SK-N-SH (cell line): ENCODE measurements around the gene ALDH4A1. TPM values are rescaled to one million over a fixed set of nuclear protein-coding genes. Genes with fewer than 3 reads are reported as not detected.

Experiments used
- CTCF ChIA-PET: fragments of 300-600, 350-600 bp; formaldehyde crosslinking; extraction: SDS; loops from one replicate; lab custom pipeline; 2021; lab: Yijun Ruan, JAX
- POLR2A ChIA-PET: fragments of 350-600 bp; sonication (Branson Sonifier 250); formaldehyde crosslinking; extraction: SDS; loops from one replicate; lab custom pipeline; 2020; ENCODE audit warnings: antibody characterized with exemption, inconsistent platforms; lab: Yijun Ruan, JAX
- DNase-seq: peaks from one replicate; pipeline ENCODE4 v3.0.0; 2012
- H2AFZ ChIP-seq: fragments of 200-600 bp; sonication (generic); 2 replicates; pipeline ENCODE4 v1.8.1; 2016; ENCODE audit warnings: antibody characterized with exemption, mild to moderate bottlenecking, low read depth
- H3F3A ChIP-seq: fragments of 200-600 bp; sonication (generic); replicated peaks from 2 replicates; pipeline ENCODE3; 2016; ENCODE audit warnings: antibody characterized with exemption, mild to moderate bottlenecking; ENCODE audit not compliant: insufficient read depth
- H3K27ac ChIP-seq, 2 experiments: fragments of 200-500 bp in 1 of 2; fragments of 200-600 bp in 1 of 2; sonication (Bioruptor generic) in 1 of 2; sonication (generic), shearing (Covaris generic) in 1 of 2; 2 replicates each; pipeline versions ENCODE4 v1.5.1 to v1.6.1; 2014 to 2016; ENCODE audit warnings: low read depth in 2 of 2, inconsistent platforms in 1 of 2, low read length in 1 of 2, mild to moderate bottlenecking in 1 of 2, mixed read lengths in 1 of 2
- H3K27me3 ChIP-seq: fragments of 200-600 bp; sonication (generic), shearing (Covaris generic); 2 replicates; pipeline ENCODE4 v1.6.1; 2016; ENCODE audit warnings: mixed run types; ENCODE audit not compliant: insufficient read depth
- H3K36me3 ChIP-seq, 2 experiments: fragments of 200-500 bp in 1 of 2; fragments of 200-600 bp in 1 of 2; sonication (Bioruptor generic) in 1 of 2; sonication (generic) in 1 of 2; replicated peaks in 1 of 2; 2 replicates each; pipeline versions ENCODE3 to v1.5.1; 2014 to 2016; ENCODE audit warnings: low read length in 1 of 2, mild to moderate bottlenecking in 1 of 2; ENCODE audit not compliant: insufficient read depth in 2 of 2, control insufficient read depth in 1 of 2
- H3K4me1 ChIP-seq, 2 experiments: fragments of 200-500 bp in 1 of 2; fragments of 200-600 bp in 1 of 2; sonication (Bioruptor generic) in 1 of 2; sonication (generic), shearing (Covaris generic) in 1 of 2; 2 replicates each; pipeline versions ENCODE4 v1.5.1 to v1.6.1; 2014 to 2016; ENCODE audit warnings: low read depth in 1 of 2, low read length in 1 of 2, mixed run types in 1 of 2; ENCODE audit not compliant: insufficient read depth in 2 of 2, control insufficient read depth in 1 of 2
- H3K4me2 ChIP-seq: fragments of 200-600 bp; sonication (generic), shearing (Covaris generic); 2 replicates; pipeline ENCODE4 v1.6.1; 2017; ENCODE audit warnings: mixed run types
- H3K4me3 ChIP-seq, 2 experiments: fragments of 200-500 bp in 1 of 2; fragments of 200-600 bp in 1 of 2; sonication (Bioruptor generic) in 1 of 2; sonication (generic), shearing (Covaris generic) in 1 of 2; 2 replicates each; pipeline versions ENCODE4 v1.5.1 to v1.8.1; 2014 to 2016; ENCODE audit warnings: low read depth in 2 of 2, inconsistent platforms in 1 of 2, low read length in 1 of 2, mild to moderate bottlenecking in 1 of 2, mixed read lengths in 1 of 2, moderate library complexity in 1 of 2
- H3K79me2 ChIP-seq: fragments of 200-600 bp; sonication (generic); 2 replicates; pipeline ENCODE4 v1.8.1; 2017; ENCODE audit warnings: mild to moderate bottlenecking; ENCODE audit not compliant: insufficient read depth
- H3K9ac ChIP-seq: fragments of 200-600 bp; sonication (generic); 2 replicates; pipeline ENCODE4 v1.6.1; 2017; ENCODE audit warnings: mixed run types
- H3K9me2 ChIP-seq: fragments of 200-600 bp; sonication (generic); 2 replicates; pipeline ENCODE4 v1.6.1; 2017; ENCODE audit warnings: mixed run types
- H3K9me3 ChIP-seq: fragments of 200-600 bp; sonication (generic); 2 replicates; pipeline ENCODE4 v1.6.1; 2017; ENCODE audit warnings: mixed run types, mild to moderate bottlenecking, moderate library complexity
- H4K20me1 ChIP-seq: fragments of 200-600 bp; sonication (generic); 2 replicates; pipeline ENCODE4 v1.6.1; 2017; ENCODE audit warnings: mild to moderate bottlenecking, mixed run types; ENCODE audit not compliant: insufficient read depth
- GABPA ChIP-seq: IDR thresholded peaks from 2 replicates; pipeline ENCODE4 v1.4.0; 2012; ENCODE audit warnings: low read depth, mild to moderate bottlenecking
- MEF2A ChIP-seq: IDR thresholded peaks from 2 replicates; pipeline ENCODE4 v1.4.0; 2012; ENCODE audit warnings: low read depth, borderline replicate concordance
- NRF1 ChIP-seq: IDR thresholded peaks from 2 replicates; pipeline ENCODE4 v1.6.1; 2012; ENCODE audit warnings: low read depth, mild to moderate bottlenecking, low read length
- RFX5 ChIP-seq: IDR thresholded peaks from 2 replicates; pipeline ENCODE4 v1.6.1; 2012; ENCODE audit warnings: mild to moderate bottlenecking, improper control_type of control experiment, low read length
- SIN3A ChIP-seq: IDR thresholded peaks from 2 replicates; pipeline ENCODE4 v1.6.1; 2012; ENCODE audit warnings: low read depth, mild to moderate bottlenecking, low read length, moderate library complexity, borderline replicate concordance
- TCF12 ChIP-seq: IDR thresholded peaks from 2 replicates; pipeline ENCODE4 v1.4.0; 2012
- TEAD4 ChIP-seq: IDR thresholded peaks from 2 replicates; pipeline ENCODE4 v1.4.0; 2012; ENCODE audit warnings: mild to moderate bottlenecking, borderline replicate concordance; ENCODE audit not compliant: insufficient read depth
- WGBS: methylation state at CpG from one replicate; pipeline ENCODE4 v1.1.6; 2017; ENCODE audit warnings: low lambda C conversion rate; 5-methylcytosine and 5-hydroxymethylcytosine counted together
- polyA plus RNA-seq, 3 experiments: library from polyadenylated mRNA; depleted of rRNA; stranded (reverse); fragments of >200 nt; gene quantifications; 2 replicates each; pipeline ENCODE4 v1.2.3, GENCODE V29; 2012
- TF ChIP-seq, protein P1 (sequence below): fragments of 150-350 bp; IDR thresholded peaks from 2 replicates; pipeline ENCODE4 v1.6.1; 2016; ENCODE audit warnings: mild to moderate bottlenecking, low read depth, low read length
- TF ChIP-seq, protein P2 (sequence below): IDR thresholded peaks from 2 replicates; pipeline ENCODE4 v1.4.0; 2012; ENCODE audit warnings: low read depth
- TF ChIP-seq, protein P3 (sequence below): IDR thresholded peaks from 2 replicates; pipeline ENCODE4; 2012
- TF ChIP-seq, protein P4 (sequence below): fragments of 200-600 bp; sonication (generic); IDR thresholded peaks from 2 replicates; pipeline ENCODE4 v1.6.1; 2017; ENCODE audit warnings: antibody characterized with exemption, mild to moderate bottlenecking, moderate library complexity
- TF ChIP-seq, protein P5 (sequence below): IDR thresholded peaks from 2 replicates; pipeline ENCODE4 v1.6.1; 2012; ENCODE audit warnings: mild to moderate bottlenecking, low read depth, low read length, moderate library complexity

Gene ALDH4A1
- polyA plus RNA-seq, 1 of the 3 experiments (the other 2 are of a cell fraction), result 18.5 TPM

DNA sequence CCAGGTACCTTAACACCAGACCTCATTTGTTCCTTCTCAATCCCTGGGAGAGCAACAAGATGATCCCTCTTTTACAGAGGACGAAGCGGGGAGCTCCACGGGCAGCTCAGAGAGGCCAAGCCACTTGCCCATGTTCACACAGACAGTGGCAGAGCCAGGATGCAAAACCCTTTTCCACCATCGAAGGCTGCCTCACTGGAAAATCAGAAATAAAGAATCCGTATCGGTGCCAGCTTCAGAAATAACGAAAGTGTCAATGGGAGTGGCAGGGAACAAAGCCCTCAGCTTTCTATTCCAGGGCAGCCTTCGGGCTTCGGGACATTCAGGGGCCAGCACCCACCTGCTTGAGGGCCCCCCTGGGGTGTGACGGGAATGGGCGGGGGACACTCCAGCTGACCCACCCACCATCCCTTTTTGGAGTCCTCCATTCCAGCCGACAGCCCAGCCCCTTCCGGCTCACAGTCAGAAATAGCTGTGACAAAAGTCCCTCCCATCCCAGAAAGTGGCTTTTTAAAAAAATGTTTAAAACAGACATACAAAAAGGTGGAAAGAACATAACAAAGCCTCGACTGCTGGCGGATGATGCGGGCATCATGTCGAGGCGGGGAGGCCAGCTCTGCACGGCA, 48.2 kb upstream of the ALDH4A1 start (continued):
- TF ChIP-seq, protein P1, sequence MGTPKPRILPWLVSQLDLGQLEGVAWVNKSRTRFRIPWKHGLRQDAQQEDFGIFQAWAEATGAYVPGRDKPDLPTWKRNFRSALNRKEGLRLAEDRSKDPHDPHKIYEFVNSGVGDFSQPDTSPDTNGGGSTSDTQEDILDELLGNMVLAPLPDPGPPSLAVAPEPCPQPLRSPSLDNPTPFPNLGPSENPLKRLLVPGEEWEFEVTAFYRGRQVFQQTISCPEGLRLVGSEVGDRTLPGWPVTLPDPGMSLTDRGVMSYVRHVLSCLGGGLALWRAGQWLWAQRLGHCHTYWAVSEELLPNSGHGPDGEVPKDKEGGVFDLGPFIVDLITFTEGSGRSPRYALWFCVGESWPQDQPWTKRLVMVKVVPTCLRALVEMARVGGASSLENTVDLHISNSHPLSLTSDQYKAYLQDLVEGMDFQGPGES, result no peak
- TF ChIP-seq GABPA, result no peak
- TF ChIP-seq MEF2A, result no peak
- TF ChIP-seq NRF1, result no peak
- TF ChIP-seq, protein P2, sequence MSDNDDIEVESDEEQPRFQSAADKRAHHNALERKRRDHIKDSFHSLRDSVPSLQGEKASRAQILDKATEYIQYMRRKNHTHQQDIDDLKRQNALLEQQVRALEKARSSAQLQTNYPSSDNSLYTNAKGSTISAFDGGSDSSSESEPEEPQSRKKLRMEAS, result no peak

DNA sequence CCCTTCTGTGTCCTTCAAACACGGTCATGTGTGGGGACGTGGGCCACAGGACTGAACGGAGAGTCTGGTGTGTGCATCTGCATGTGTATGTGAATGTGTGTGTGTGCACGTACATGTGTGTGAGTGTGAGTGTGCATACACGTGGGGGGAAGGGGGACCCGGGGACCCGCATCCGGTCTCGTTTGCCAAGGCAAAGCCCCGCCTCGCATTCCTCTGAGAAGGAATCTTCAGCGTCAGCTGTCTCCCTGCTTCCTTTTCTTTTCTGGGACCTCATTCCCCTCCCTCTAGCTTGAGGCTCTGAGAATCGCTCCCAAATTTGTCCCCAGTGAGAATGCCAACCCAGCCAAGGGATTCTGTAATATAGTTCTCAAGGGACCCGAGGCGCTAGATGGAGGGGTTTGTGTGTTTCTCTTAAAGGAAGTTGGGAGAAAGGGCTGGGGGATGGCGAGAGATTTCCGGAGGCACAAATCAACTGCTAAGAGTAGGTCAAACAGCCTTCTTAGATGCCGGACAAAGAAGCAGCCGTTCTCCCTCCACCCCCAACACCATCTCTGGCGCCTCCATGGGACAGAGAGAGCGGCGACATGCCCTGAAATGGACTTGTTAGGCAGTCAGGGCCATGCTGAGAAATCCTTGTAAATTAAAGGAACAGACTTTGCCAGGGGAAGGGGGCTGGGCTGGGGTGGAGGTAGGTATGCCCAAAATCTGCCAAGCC, 47.5 kb upstream of the ALDH4A1 start:
- 77% methylated on average over 20 of the region's 22 CpGs for WGBS
- no peaks in the 10 kb centered on the region for H3K9me2 ChIP-seq
- no peak overlapping the region for H3K27ac ChIP-seq
- H3K27me3 ChIP-seq, result no peaks in the 10 kb centered on the region
- H3K9ac ChIP-seq, result no peak overlapping the region
- H3K79me2 ChIP-seq, result peaks cover 98% of the 10 kb centered on the region
- H3K4me3 ChIP-seq, result no peak overlapping the region
- CTCF ChIA-PET, result interaction anchor here (0.7 to 1.3 kb wide), 5 partner anchors 26 to 47 kb away, joined by 3 to 4 read pairs (median 3); partner anchors contain the start of gene ALDH4A1
- peaks cover 0 to 9% of the 10 kb centered on the region in 2 experiments for H3K36me3 ChIP-seq
- H2AFZ ChIP-seq, result no peak overlapping the region
- peaks cover 14% of the 10 kb centered on the region for H4K20me1 ChIP-seq
- no peak for DNase-seq
- no peaks in the 10 kb centered on the region for H3K9me3 ChIP-seq
- no peak overlapping the region for H3K4me2 ChIP-seq
- H3K4me1 ChIP-seq, result peaks cover 12 to 47% of the 10 kb centered on the region in 2 experiments; a peak in 3 of 4 replicates
- H3F3A ChIP-seq, result peaks cover 4% of the 10 kb centered on the region
- TF ChIP-seq, protein P3, sequence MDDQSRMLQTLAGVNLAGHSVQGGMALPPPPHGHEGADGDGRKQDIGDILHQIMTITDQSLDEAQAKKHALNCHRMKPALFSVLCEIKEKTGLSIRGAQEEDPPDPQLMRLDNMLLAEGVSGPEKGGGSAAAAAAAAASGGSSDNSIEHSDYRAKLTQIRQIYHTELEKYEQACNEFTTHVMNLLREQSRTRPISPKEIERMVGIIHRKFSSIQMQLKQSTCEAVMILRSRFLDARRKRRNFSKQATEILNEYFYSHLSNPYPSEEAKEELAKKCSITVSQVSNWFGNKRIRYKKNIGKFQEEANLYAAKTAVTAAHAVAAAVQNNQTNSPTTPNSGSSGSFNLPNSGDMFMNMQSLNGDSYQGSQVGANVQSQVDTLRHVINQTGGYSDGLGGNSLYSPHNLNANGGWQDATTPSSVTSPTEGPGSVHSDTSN, result no peak
- TF ChIP-seq, protein P4, sequence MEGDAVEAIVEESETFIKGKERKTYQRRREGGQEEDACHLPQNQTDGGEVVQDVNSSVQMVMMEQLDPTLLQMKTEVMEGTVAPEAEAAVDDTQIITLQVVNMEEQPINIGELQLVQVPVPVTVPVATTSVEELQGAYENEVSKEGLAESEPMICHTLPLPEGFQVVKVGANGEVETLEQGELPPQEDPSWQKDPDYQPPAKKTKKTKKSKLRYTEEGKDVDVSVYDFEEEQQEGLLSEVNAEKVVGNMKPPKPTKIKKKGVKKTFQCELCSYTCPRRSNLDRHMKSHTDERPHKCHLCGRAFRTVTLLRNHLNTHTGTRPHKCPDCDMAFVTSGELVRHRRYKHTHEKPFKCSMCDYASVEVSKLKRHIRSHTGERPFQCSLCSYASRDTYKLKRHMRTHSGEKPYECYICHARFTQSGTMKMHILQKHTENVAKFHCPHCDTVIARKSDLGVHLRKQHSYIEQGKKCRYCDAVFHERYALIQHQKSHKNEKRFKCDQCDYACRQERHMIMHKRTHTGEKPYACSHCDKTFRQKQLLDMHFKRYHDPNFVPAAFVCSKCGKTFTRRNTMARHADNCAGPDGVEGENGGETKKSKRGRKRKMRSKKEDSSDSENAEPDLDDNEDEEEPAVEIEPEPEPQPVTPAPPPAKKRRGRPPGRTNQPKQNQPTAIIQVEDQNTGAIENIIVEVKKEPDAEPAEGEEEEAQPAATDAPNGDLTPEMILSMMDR, result no peak
- no peak for TF ChIP-seq TEAD4
- TF ChIP-seq TCF12, result no peak
- no peak for TF ChIP-seq SIN3A
- TF ChIP-seq, protein P5, sequence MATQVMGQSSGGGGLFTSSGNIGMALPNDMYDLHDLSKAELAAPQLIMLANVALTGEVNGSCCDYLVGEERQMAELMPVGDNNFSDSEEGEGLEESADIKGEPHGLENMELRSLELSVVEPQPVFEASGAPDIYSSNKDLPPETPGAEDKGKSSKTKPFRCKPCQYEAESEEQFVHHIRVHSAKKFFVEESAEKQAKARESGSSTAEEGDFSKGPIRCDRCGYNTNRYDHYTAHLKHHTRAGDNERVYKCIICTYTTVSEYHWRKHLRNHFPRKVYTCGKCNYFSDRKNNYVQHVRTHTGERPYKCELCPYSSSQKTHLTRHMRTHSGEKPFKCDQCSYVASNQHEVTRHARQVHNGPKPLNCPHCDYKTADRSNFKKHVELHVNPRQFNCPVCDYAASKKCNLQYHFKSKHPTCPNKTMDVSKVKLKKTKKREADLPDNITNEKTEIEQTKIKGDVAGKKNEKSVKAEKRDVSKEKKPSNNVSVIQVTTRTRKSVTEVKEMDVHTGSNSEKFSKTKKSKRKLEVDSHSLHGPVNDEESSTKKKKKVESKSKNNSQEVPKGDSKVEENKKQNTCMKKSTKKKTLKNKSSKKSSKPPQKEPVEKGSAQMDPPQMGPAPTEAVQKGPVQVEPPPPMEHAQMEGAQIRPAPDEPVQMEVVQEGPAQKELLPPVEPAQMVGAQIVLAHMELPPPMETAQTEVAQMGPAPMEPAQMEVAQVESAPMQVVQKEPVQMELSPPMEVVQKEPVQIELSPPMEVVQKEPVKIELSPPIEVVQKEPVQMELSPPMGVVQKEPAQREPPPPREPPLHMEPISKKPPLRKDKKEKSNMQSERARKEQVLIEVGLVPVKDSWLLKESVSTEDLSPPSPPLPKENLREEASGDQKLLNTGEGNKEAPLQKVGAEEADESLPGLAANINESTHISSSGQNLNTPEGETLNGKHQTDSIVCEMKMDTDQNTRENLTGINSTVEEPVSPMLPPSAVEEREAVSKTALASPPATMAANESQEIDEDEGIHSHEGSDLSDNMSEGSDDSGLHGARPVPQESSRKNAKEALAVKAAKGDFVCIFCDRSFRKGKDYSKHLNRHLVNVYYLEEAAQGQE, result no peak
- TF ChIP-seq RFX5, result no peak
- POLR2A ChIA-PET, result no interaction called here
